Coronary artery (tissue), 2 donors: ENCODE data around the gene CNTLN.
"Not testable (repeated sequence)": the region's sequence is repeated elsewhere in the genome, so short reads cannot be mapped to it uniquely, and the experiment has no call there.

ENCODE experiments used
- DNase-seq: peaks from one replicate; pipeline ENCODE4 v3.0.0-alpha.2; 2017; ENCODE audit warnings: low spot score
- H3K27ac ChIP-seq, 2 donors: fragments of 200-600 bp; sonication (generic); one replicate each; pipeline ENCODE4 v1.5.1; 2016 to 2019
- H3K4me3 ChIP-seq: fragments of 200-600 bp; sonication (generic); 2 replicates; pipeline ENCODE4 v1.5.1; 2016; ENCODE audit warnings: mild to moderate bottlenecking, moderate library complexity
- CTCF ChIP-seq: fragments of 200-600 bp; sonication (generic); IDR thresholded peaks from one replicate; pipeline ENCODE4 v1.5.1; 2019; ENCODE audit warnings: antibody characterized with exemption

CNTLN gene

DNA sequence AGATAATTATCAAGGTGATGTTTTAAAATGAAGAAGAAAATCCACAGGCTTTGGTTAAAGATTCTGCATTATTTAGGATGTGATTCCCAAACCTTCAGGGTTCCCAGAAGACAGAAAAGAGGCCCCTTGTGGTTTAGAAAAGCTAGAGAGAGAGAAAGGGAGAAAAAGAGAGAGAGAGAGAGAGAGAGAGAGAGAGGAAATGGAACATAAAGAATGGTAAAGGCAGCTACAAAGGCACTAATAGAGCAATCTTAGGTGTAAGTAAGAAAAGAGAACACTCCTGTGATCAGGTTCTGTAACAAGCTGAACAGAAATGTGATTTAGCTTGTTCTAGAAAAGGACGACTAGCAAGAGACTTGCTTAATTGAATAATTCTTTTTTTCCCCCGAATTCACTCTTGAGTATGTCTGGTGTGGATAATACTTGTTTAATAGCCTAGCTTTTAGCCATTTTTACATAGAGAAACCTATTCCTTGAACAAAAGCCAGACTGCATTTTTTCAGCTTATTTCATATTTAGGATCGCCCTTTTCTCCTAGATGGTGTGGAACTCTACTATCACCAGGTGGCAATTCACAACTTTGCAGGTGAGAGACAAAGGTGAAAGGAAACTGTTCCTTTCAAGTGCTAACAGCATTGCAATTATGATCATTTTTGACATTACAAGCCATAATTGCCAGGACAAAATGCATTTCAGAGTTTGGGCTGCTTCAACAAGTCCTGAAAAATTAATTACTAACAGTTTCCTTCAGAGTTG lies 386.4 kb downstream of the CNTLN start:
- no peak for TF ChIP-seq CTCF
- DNase-seq, result no peak
- Histone ChIP-seq H3K4me3 (no peak overlapping the region), H3K27ac (no peak overlapping the region)

DNA sequence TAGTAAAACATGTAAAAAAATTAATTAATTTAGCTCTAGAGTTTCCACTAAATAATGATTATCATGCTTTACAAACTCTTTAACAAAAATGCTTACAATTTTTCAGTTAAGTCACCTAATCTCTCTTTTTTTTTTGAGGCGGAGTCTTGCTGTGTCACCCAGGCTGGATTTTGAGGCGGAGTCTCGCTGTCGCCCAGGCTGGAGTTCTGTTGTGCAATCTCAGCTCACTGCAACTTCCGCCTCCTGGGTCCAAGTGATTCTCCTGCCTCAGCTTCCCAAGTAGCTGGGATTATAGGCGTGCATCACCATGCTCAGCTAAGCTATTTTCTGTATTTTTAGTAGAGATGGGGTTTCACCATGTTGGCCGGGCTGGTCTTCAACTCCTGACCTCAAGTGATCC lies 391.9 kb downstream of the CNTLN start:
- H3K27ac ChIP-seq, DNase-seq: not testable (repeated sequence)

DNA sequence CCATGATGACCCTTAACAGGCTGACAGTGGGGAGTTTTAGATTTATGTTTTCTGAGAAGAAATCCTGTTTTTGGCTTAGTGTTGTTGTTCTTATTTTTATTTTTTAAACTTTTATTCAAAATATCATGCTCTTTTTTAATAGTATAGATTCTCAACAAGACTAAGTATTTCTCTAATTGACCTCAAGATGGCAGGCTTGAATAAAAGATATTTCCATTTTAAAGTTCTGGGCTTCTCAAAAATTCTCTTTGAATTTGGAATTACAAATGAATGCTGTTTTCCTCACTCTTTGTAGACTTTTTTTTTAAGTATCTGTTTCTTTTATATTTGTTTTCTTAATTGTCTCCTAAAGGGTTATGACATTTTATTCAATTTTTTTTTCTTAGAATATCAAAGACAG lies 394.0 kb downstream of the CNTLN start:
- no peak overlapping the region for H3K4me3 ChIP-seq
- H3K27ac ChIP-seq, result no peak overlapping the region
- DNase-seq, result no peak
- no peak for TF ChIP-seq CTCF

More for the DNA sequence above, 391.9 kb downstream of the CNTLN start:
- not testable (repeated sequence) for H3K4me3 ChIP-seq

DNA sequence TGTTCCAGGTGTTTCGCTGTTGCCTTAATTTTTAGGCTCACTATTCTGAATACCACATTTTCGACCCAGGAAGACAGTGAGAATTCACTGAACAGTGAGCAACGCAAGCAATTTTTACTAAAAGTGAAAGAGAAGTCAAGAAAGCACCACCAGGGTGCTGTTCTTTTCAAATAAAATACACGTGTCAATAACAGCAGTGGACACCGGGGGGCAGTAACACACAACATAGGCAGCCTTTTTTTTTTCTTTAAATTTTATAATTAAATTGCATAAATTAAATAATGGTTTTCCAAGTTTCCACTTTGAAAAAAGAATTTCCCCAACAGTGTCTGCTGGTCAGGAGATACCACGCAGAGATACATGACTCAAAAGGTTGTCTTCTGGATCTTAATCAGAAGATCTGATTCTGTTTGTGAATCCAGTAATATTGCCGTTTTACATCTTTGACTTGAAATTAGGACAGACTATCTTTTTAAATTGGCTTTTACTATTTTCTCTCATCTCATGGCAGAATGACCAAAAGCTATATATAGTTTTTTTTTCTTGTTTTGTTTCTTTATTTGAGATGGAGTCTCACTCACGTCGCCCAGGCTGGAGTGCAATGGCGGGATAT lies 396.9 kb downstream of the CNTLN start:
- no peak overlapping the region for H3K27ac ChIP-seq
- DNase-seq, result no peak
- TF ChIP-seq CTCF, result peak; percentile 24
- H3K4me3 ChIP-seq, result no peak overlapping the region

- Histone ChIP-seq H3K4me3 (no peak overlapping the region), H3K27ac (no peak overlapping the region)
- TF ChIP-seq CTCF, result no peak
- DNase-seq, result no peak
Measured at GRCh38 chr9:17532461-17532860, 397.6 kb downstream of the CNTLN start.

GRCh38 chr9:17535176-17535575 lies 400.3 kb downstream of the CNTLN start:
- no peak for TF ChIP-seq CTCF
- no peak overlapping the region for H3K4me3 ChIP-seq
- DNase-seq, result no peak
- H3K27ac ChIP-seq, result no peak overlapping the region

DNA sequence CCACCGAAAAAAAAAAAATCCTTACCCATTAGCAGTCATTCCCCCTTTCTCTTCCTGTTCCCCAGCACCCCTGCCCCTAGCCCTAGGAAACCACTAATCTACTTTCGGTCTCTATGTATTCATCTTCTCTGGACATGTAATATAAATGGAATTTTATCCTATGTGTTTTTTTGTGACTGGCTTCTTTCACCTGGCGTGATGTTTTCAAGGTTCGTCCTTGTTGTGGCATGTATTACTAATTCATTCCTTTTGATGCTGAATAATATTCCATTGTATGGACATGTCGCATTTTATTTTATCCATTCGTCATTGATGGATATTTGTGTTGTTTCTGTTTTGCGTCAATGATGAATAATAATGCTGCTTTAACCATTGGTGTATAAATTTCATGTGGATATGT lies 401.2 kb downstream of the CNTLN start:
- H3K4me3 ChIP-seq, result no peak overlapping the region
- no peak overlapping the region for H3K27ac ChIP-seq
- DNase-seq, result no peak
- no peak for TF ChIP-seq CTCF
